RWPE2 (cell line): ENCODE results near the gene ARHGEF3.
A peak's percentile ranks its signal among the peaks of the same experiment; 100 is the strongest.

ENCODE experiments used
- ATAC-seq: fragments of 200-7000 bp; cut with Tn5 transposase; 3 replicates; pipeline ENCODE4 v1.9.1; 2021; ENCODE audit warnings: low read depth
- DNase-seq: peaks from one replicate; pipeline ENCODE4 v3.0.0-alpha.2; 2020; ENCODE audit warnings: low spot score
- H3K27ac ChIP-seq: fragments of 450-650 bp; 2 replicates; pipeline ENCODE4 v1.5.1; 2017; ENCODE audit warnings: mild to moderate bottlenecking; ENCODE audit not compliant: poor library complexity, severe bottlenecking
- H3K27me3 ChIP-seq: fragments of 250-450 bp; sonication (Bioruptor Pico); 2 replicates; pipeline ENCODE4 v1.5.1; 2021; ENCODE audit warnings: mild to moderate bottlenecking, moderate library complexity; ENCODE audit not compliant: insufficient read depth, poor library complexity, severe bottlenecking
- H3K36me3 ChIP-seq: fragments of 250-450 bp; sonication (Bioruptor Pico); 2 replicates; pipeline ENCODE4 v1.5.1; 2020; ENCODE audit warnings: low read depth, mild to moderate bottlenecking, moderate library complexity
- H3K4me1 ChIP-seq: fragments of 250-450 bp; sonication (Bioruptor Pico); 2 replicates; pipeline ENCODE4 v1.5.1; 2021; ENCODE audit warnings: mild to moderate bottlenecking, moderate library complexity; ENCODE audit not compliant: insufficient read depth, poor library complexity, severe bottlenecking
- H3K4me3 ChIP-seq: fragments of 250-450 bp; sonication (Bioruptor Pico); 2 replicates; pipeline ENCODE4 v1.5.1; 2021; ENCODE audit warnings: mild to moderate bottlenecking, moderate library complexity; ENCODE audit not compliant: severe bottlenecking
- H3K9me3 ChIP-seq: fragments of 250-450 bp; sonication (Bioruptor Pico); 2 replicates; pipeline ENCODE4 v1.5.1; 2021; ENCODE audit warnings: mild to moderate bottlenecking, moderate library complexity; ENCODE audit not compliant: severe bottlenecking
- CTCF ChIP-seq: fragments of 450-650 bp; IDR thresholded peaks from one replicate; pipeline ENCODE4 v1.5.1; 2017; ENCODE audit warnings: mild to moderate bottlenecking, moderate library complexity; ENCODE audit not compliant: poor library complexity, severe bottlenecking

ARHGEF3 gene

GRCh38 chr3:56785499-56785898 lies 16.2 kb downstream of the ARHGEF3 start:
- Histone ChIP-seq H3K27ac (no peak overlapping the region), H3K36me3 (no peaks in the 10 kb centered on the region), H3K9me3 (no peaks in the 10 kb centered on the region), H3K27me3 (no peaks in the 10 kb centered on the region), H3K4me3 (no peak overlapping the region), H3K4me1 (peaks cover 19% of the 10 kb centered on the region)
- TF ChIP-seq CTCF, result no peak
- DNase-seq (no peak), ATAC-seq (no peak)

GRCh38 chr3:56784448-56785001 lies 17.2 kb downstream of the ARHGEF3 start:
- H3K27ac ChIP-seq, result peak overlapping the region; percentile 80
- no peak for TF ChIP-seq CTCF
- no peaks in the 10 kb centered on the region for H3K9me3 ChIP-seq
- no peaks in the 10 kb centered on the region for H3K36me3 ChIP-seq
- ATAC-seq, result no peak
- no peak for DNase-seq
- H3K4me3 ChIP-seq, result no peak overlapping the region
- H3K4me1 ChIP-seq, result peaks cover 19% of the 10 kb centered on the region
- H3K27me3 ChIP-seq, result no peaks in the 10 kb centered on the region

GRCh38 chr3:56783644-56784447 lies 17.9 kb downstream of the ARHGEF3 start:
- H3K27ac ChIP-seq, result peak overlapping the region; percentile 80
- H3K4me3 ChIP-seq, result no peak overlapping the region
- ATAC-seq (peak; percentile 97), DNase-seq (peak; percentile 77)
- TF ChIP-seq CTCF, result no peak
- no peaks in the 10 kb centered on the region for H3K36me3 ChIP-seq
- H3K4me1 ChIP-seq, result peaks cover 19% of the 10 kb centered on the region
- H3K27me3 ChIP-seq, result no peaks in the 10 kb centered on the region
- H3K9me3 ChIP-seq, result no peaks in the 10 kb centered on the region

GRCh38 chr3:56782906-56783305 lies 18.8 kb downstream of the ARHGEF3 start:
- Histone ChIP-seq H3K27ac (peak overlapping the region; percentile 80), H3K36me3 (no peaks in the 10 kb centered on the region), H3K4me3 (no peak overlapping the region), H3K27me3 (no peaks in the 10 kb centered on the region), H3K9me3 (no peaks in the 10 kb centered on the region), H3K4me1 (peaks cover 19% of the 10 kb centered on the region)
- no peak for TF ChIP-seq CTCF
- ATAC-seq, result no peak
- no peak for DNase-seq

GRCh38 chr3:56782215-56782614 lies 19.5 kb downstream of the ARHGEF3 start:
- DNase-seq (no peak), ATAC-seq (no peak)
- Histone ChIP-seq H3K27me3 (no peaks in the 10 kb centered on the region), H3K27ac (no peak overlapping the region), H3K4me3 (no peak overlapping the region), H3K4me1 (peaks cover 19% of the 10 kb centered on the region), H3K9me3 (no peaks in the 10 kb centered on the region), H3K36me3 (no peaks in the 10 kb centered on the region)
- TF ChIP-seq CTCF, result no peak
